SJCRH30 (cell line): ENCODE measurements around the gene SFR1. TPM values are rescaled to one million over a fixed set of nuclear protein-coding genes. Genes with fewer than 3 reads are reported as not detected.
A peak's percentile ranks its signal among the peaks of the same experiment; 100 is the strongest.

ENCODE experiments used
- DNase-seq, 2 experiments: peaks; one replicate each; pipeline ENCODE4 v3.0.0-alpha.2; 2015 to 2020
- H3K27ac ChIP-seq: fragments of 250-450 bp; sonication (Bioruptor Pico); 2 replicates; pipeline ENCODE4 v1.5.1; 2020; ENCODE audit warnings: mild to moderate bottlenecking, moderate library complexity
- H3K27me3 ChIP-seq: fragments of 250-450 bp; sonication (Bioruptor Pico); 2 replicates; pipeline ENCODE4 v1.5.1; 2020; ENCODE audit warnings: mild to moderate bottlenecking, moderate library complexity
- H3K36me3 ChIP-seq: fragments of 250-450 bp; sonication (Bioruptor Pico); 2 replicates; pipeline ENCODE4 v1.5.1; 2020; ENCODE audit warnings: mild to moderate bottlenecking, moderate library complexity
- H3K4me1 ChIP-seq: fragments of 250-450 bp; sonication (Bioruptor Pico); 2 replicates; pipeline ENCODE4 v1.5.1; 2020; ENCODE audit warnings: mild to moderate bottlenecking, moderate library complexity
- H3K4me3 ChIP-seq: fragments of 250-450 bp; sonication (Bioruptor Pico); 2 replicates; pipeline ENCODE4 v1.5.1; 2020; ENCODE audit warnings: mild to moderate bottlenecking, moderate library complexity
- H3K9me3 ChIP-seq: fragments of 250-450 bp; sonication (Bioruptor Pico); replicated peaks from 2 replicates; pipeline ENCODE4 v1.5.1; 2020; ENCODE audit warnings: mild to moderate bottlenecking, moderate library complexity
- total RNA-seq: library from RNA; depleted of rRNA; stranded (reverse); fragments of >200 nt; shearing (Covaris generic); gene quantifications from 2 replicates; pipeline ENCODE4 v1.2.3, GENCODE V29; 2014

SFR1 gene
- total RNA-seq, 1 experiment from 2014 or later = 14.2 TPM

DNA sequence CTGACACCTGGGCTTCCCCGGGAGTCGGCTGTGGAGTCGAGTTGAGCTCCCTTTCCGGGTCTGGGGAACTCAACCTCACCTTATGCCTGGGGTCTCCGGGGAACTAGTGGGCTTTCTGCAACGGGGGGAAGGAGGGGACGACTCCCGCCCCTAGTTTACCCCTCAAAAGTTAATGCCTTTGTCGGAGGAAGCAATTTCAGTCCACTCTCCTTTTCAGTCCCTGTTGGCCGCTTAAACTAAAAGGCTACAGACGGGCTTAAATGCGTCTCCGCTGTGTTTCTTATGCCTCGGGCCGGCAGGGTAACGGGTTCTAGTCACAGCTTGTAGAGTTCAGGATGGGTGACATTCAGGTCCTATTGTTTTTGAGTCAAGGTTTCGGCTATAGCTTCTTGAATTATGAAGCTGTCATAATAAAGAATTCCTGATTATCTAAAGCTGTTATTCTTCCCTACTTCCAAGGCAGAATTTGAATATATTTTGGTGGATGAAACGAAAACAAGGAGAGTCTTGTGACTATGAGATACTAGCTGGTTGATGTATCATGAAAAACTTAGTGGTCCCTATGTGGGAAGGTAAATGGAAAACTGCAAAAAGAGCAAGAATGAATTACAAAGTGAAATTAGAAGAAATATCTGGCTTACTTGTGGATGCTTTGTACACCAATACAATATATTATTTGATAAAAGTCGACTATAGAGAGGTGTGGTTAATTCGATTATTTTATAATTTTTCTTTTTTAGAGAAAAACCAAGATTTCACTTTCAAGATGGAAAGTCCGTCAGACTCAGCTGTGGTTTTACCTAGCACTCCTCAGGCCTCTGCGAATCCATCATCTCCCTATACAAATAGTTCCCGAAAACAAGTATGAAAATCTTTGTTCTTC lies 495 bp downstream of the SFR1 start:
- no peaks in the 10 kb centered on the region for H3K36me3 ChIP-seq
- no peaks in the 10 kb centered on the region for H3K4me1 ChIP-seq
- no peak for DNase-seq
- H3K27ac ChIP-seq = peak overlapping the region; percentile 71
- no peaks in the 10 kb centered on the region for H3K27me3 ChIP-seq
- H3K9me3 ChIP-seq = no peaks in the 10 kb centered on the region
- H3K4me3 ChIP-seq = peak overlapping the region; percentile 68

GRCh38 chr10:104123397-104123796 lies 1.4 kb downstream of the SFR1 start:
- no peak for DNase-seq
- H3K9me3 ChIP-seq = no peaks in the 10 kb centered on the region
- no peaks in the 10 kb centered on the region for H3K36me3 ChIP-seq
- no peak overlapping the region for H3K4me3 ChIP-seq
- H3K4me1 ChIP-seq = no peaks in the 10 kb centered on the region
- H3K27me3 ChIP-seq = no peaks in the 10 kb centered on the region
- H3K27ac ChIP-seq = no peak overlapping the region

- peak; percentile 11 to 38 for DNase-seq
- H3K9me3 ChIP-seq = no peaks in the 10 kb centered on the region
- no peaks in the 10 kb centered on the region for H3K4me1 ChIP-seq
- H3K4me3 ChIP-seq = no peak overlapping the region
- H3K27ac ChIP-seq = no peak overlapping the region
- H3K36me3 ChIP-seq = no peaks in the 10 kb centered on the region
- H3K27me3 ChIP-seq = peaks cover 6% of the 10 kb centered on the region; the same call in 1 of the 2 replicates
Observed at GRCh38 chr10:104127411-104127810, 5.4 kb downstream of the SFR1 start.

GRCh38 chr10:104128214-104128613 lies 6.2 kb downstream of the SFR1 start:
- H3K27ac ChIP-seq = no peak overlapping the region
- no peaks in the 10 kb centered on the region for H3K9me3 ChIP-seq
- H3K4me3 ChIP-seq = no peak overlapping the region
- H3K27me3 ChIP-seq = peaks cover 8% of the 10 kb centered on the region; the same call in 1 of the 2 replicates
- H3K4me1 ChIP-seq = no peaks in the 10 kb centered on the region
- no peaks in the 10 kb centered on the region for H3K36me3 ChIP-seq
- DNase-seq = no peak

DNA sequence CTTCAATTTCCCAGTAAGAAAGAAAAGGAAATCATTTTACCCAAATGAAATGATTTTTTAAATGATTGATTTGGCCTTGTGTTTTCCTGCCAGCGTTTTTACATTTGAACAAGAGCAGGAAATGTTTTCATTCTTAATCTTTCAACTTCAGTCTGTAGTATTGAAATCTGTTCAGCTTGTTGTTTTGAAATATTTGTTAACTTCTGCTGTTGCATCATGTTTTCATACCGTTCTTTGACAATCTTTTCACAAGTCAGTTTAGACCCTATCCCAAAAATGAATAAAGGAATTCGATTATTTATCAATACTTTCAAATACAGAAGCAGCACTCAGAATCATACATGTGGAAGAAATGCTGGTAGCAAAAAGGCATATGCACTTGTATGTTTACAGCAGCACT lies 8.1 kb downstream of the SFR1 start:
- Histone ChIP-seq H3K9me3 (no peaks in the 10 kb centered on the region), H3K27ac (no peak overlapping the region), H3K4me1 (no peaks in the 10 kb centered on the region), H3K36me3 (no peaks in the 10 kb centered on the region), H3K27me3 (peaks cover 9% of the 10 kb centered on the region), H3K4me3 (no peak overlapping the region)
- no peak for DNase-seq

GRCh38 chr10:104138131-104138530 lies 16.2 kb downstream of the SFR1 start:
- no peak overlapping the region for H3K4me3 ChIP-seq
- H3K4me1 ChIP-seq = no peaks in the 10 kb centered on the region
- no peak overlapping the region for H3K27ac ChIP-seq
- DNase-seq = no peak
- H3K9me3 ChIP-seq = no peaks in the 10 kb centered on the region
- peaks cover 1% of the 10 kb centered on the region; the same call in 1 of the 2 replicates for H3K27me3 ChIP-seq
- no peaks in the 10 kb centered on the region for H3K36me3 ChIP-seq

GRCh38 chr10:104139221-104139620 lies 17.2 kb downstream of the SFR1 start:
- Histone ChIP-seq H3K27me3 (no peaks in the 10 kb centered on the region; the same call in 1 of the 2 replicates), H3K36me3 (no peaks in the 10 kb centered on the region), H3K4me1 (no peaks in the 10 kb centered on the region), H3K4me3 (no peak overlapping the region), H3K27ac (no peak overlapping the region), H3K9me3 (no peaks in the 10 kb centered on the region)
- no peak for DNase-seq

- no peaks in the 10 kb centered on the region for H3K36me3 ChIP-seq
- no peaks in the 10 kb centered on the region for H3K9me3 ChIP-seq
- H3K27ac ChIP-seq = no peak overlapping the region
- H3K4me1 ChIP-seq = no peaks in the 10 kb centered on the region
- no peaks in the 10 kb centered on the region; the same call in 1 of the 2 replicates for H3K27me3 ChIP-seq
- no peak overlapping the region for H3K4me3 ChIP-seq
- no peak for DNase-seq
Observed at GRCh38 chr10:104142081-104142480, 20.1 kb downstream of the SFR1 start.

GRCh38 chr10:104143829-104144228 lies 21.9 kb downstream of the SFR1 start:
- no peaks in the 10 kb centered on the region for H3K9me3 ChIP-seq
- no peaks in the 10 kb centered on the region for H3K36me3 ChIP-seq
- H3K4me1 ChIP-seq = no peaks in the 10 kb centered on the region

GRCh38 chr10:104144931-104145330 lies 23.0 kb downstream of the SFR1 start:
- H3K27ac ChIP-seq = no peak overlapping the region
- no peaks in the 10 kb centered on the region for H3K9me3 ChIP-seq
- H3K36me3 ChIP-seq = no peaks in the 10 kb centered on the region
- DNase-seq = no peak
- H3K4me3 ChIP-seq = no peak overlapping the region
- no peaks in the 10 kb centered on the region for H3K4me1 ChIP-seq
- peaks cover 9% of the 10 kb centered on the region for H3K27me3 ChIP-seq

More at GRCh38 chr10:104143829-104144228, 21.9 kb downstream of the SFR1 start:
- Histone ChIP-seq H3K27ac (no peak overlapping the region), H3K27me3 (peaks cover 4% of the 10 kb centered on the region), H3K4me3 (no peak overlapping the region)
- DNase-seq = no peak

GRCh38 chr10:104146882-104147281 lies 24.9 kb downstream of the SFR1 start:
- Histone ChIP-seq H3K9me3 (no peaks in the 10 kb centered on the region), H3K4me1 (no peaks in the 10 kb centered on the region), H3K27ac (no peak overlapping the region), H3K27me3 (peaks cover 9% of the 10 kb centered on the region), H3K36me3 (no peaks in the 10 kb centered on the region), H3K4me3 (no peak overlapping the region)
- no peak for DNase-seq

DNA sequence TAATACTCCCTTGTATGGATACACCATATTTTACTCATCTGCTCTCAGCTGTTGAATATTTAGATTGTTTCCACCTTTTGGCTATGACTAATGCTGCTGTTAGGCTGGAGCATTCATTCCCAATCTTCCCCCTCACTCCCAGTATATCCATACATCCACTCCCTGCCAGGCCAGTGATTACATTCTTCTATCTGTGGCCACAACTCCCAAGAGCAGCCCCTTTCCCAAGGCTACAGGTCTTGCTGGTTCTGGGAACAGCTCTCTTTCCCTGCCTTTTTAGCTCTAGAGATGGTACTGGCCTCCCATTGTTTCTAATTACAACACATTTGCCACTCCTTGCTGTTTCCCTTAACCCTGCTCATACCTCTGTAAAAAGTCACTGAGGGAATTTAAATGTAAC lies 28.2 kb downstream of the SFR1 start:
- H3K27ac ChIP-seq = no peak overlapping the region
- H3K4me3 ChIP-seq = no peak overlapping the region
- H3K9me3 ChIP-seq = no peaks in the 10 kb centered on the region
- H3K27me3 ChIP-seq = peaks cover 12% of the 10 kb centered on the region
- DNase-seq = peak in 1 of 2 experiments; percentile 9
- no peaks in the 10 kb centered on the region for H3K36me3 ChIP-seq
- no peaks in the 10 kb centered on the region for H3K4me1 ChIP-seq

DNA sequence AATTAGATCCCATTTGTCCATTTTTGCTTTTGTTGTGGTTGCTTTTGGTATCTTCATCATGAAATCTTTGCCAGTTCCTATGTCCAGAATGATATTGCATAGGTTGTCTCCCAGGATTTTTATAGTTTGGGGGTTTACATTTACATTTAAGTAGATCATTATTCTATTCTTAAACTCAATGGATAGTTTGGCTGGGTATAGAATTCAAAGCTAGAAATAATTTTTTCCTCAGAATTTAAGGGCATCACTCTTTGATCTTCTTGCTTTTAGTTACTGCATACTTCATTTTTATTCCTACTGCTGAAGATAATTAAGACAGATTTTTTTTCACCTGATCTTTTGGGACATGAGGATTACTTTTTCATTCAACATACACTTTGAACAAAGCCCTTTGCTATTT lies 29.8 kb downstream of the SFR1 start:
- H3K27ac ChIP-seq = no peak overlapping the region
- H3K27me3 ChIP-seq = peaks cover 20% of the 10 kb centered on the region
- H3K36me3 ChIP-seq = no peaks in the 10 kb centered on the region
- H3K9me3 ChIP-seq = no peaks in the 10 kb centered on the region
- no peaks in the 10 kb centered on the region for H3K4me1 ChIP-seq
- no peak overlapping the region for H3K4me3 ChIP-seq
- no peak for DNase-seq

DNA sequence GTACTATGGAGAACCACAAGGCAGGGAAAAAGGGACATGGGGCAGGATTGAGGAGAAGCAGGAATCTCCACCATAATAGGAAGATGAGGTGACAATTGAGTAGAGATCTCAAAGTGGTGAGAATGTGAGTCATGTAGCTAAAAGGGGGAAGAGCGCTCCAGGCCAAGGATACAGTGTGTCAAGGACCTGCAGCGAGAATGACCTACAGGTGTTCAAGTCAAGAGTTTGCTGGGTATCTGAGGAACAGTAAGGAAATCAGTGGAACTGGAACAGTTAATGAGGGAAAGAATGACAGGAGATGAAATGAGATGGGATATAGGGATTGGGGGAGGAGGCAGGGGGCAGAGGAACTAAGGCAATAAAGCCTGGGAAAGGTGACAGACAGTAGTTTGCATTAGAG lies 33.6 kb downstream of the SFR1 start:
- Histone ChIP-seq H3K36me3 (no peaks in the 10 kb centered on the region), H3K27me3 (peaks cover 20% of the 10 kb centered on the region), H3K4me3 (no peak overlapping the region), H3K4me1 (no peaks in the 10 kb centered on the region), H3K27ac (no peak overlapping the region), H3K9me3 (no peaks in the 10 kb centered on the region)
- no peak for DNase-seq

DNA sequence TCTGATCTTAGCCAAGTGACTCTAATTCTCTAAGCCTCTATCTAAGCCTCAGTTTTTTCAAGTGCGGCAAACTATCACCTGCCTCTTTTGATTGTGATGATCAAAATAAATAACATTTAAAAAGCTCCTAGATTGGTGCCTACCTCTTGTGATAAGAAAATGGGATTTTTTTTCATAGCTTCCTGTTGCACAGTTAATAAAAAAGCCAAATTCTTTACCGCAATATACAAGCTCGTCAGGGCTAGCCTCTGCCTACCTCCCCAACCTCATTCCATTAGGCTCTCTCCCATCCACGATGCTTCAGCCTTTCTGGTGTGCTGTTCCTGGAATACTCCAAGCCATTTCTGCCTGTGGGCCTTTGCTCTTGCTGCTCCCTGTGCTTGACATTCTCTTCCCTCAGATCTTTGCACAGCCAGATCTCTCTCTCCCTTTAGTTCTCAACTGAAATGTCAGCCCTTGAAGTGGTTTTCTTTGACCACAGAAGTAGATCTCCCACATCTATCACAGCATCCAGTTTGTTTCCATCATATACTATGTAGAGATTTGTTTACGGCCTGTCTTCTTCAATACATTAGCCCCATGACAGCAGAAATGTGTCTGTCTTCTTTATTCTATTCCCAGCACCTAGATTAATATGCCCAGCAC lies 48.8 kb downstream of the SFR1 start:
- no peak for DNase-seq
- Histone ChIP-seq H3K4me1 (no peaks in the 10 kb centered on the region), H3K4me3 (no peak overlapping the region), H3K27ac (no peak overlapping the region), H3K36me3 (no peaks in the 10 kb centered on the region), H3K27me3 (peaks cover 5% of the 10 kb centered on the region), H3K9me3 (0 out of 2 replicates have a peak, but pooled peaks cover 2% of the 10 kb centered on the region)
